Mesodermal cell (in vitro differentiated cells): ENCODE data around the gene COQ8A.
"Not testable (repeated sequence)": the region's sequence is repeated elsewhere in the genome, so short reads cannot be mapped to it uniquely, and the experiment has no call there.

Experiments used
- H3K27ac ChIP-seq: 2 replicates; pipeline ENCODE4 v1.7.0; 2013; ENCODE audit warnings: mild to moderate bottlenecking, low read depth, low read length, moderate library complexity; ENCODE audit not compliant: severe bottlenecking
- H3K36me3 ChIP-seq: 2 replicates; pipeline ENCODE4 v1.7.1; 2013; ENCODE audit warnings: mild to moderate bottlenecking, low read length, moderate library complexity; ENCODE audit not compliant: control insufficient read depth, insufficient read depth
- H3K4me1 ChIP-seq: one replicate; pipeline ENCODE4 v1.7.1; 2013; ENCODE audit warnings: mild to moderate bottlenecking, low read length; ENCODE audit not compliant: insufficient read depth, control insufficient read depth, poor library complexity, severe bottlenecking
- H3K4me3 ChIP-seq: 2 replicates; pipeline ENCODE4 v1.7.0; 2013; ENCODE audit warnings: low read length, control low read depth, mild to moderate bottlenecking; ENCODE audit not compliant: insufficient read depth, poor library complexity, severe bottlenecking; ENCODE audit errors: extremely low read depth
- H3K9me3 ChIP-seq: 2 replicates; pipeline ENCODE4 v1.7.1; 2013; ENCODE audit warnings: mild to moderate bottlenecking, low read length, moderate library complexity; ENCODE audit not compliant: control insufficient read depth
- WGBS, 2 experiments: methylation state at CpG; one replicate each; pipeline ENCODE4 v1.1.5; 2013; ENCODE audit warnings: missing lambda C conversion rate in 2 of 2; ENCODE audit not compliant: insufficient coverage in 2 of 2; 5-methylcytosine and 5-hydroxymethylcytosine counted together

COQ8A gene

GRCh38 chr1:226921504-226921903, 18.6 kb upstream of the COQ8A start:
- Histone ChIP-seq H3K9me3 (no peaks in the 10 kb centered on the region), H3K4me1 (no peaks in the 10 kb centered on the region), H3K4me3 (no peak overlapping the region), H3K36me3 (no peaks in the 10 kb centered on the region), H3K27ac (no peak overlapping the region)
- WGBS, 2 experiments = 97 to 100% methylated on average over 3 to 4 of the region's 5 CpGs

GRCh38 chr1:226929260-226930111, 10.6 kb upstream of the COQ8A start:
- no CpG with 5 or more reads among the region's 5 CpGs for WGBS, 2 experiments
- not testable (repeated sequence) for H3K36me3 ChIP-seq, H3K9me3 ChIP-seq, H3K4me1 ChIP-seq, H3K4me3 ChIP-seq, H3K27ac ChIP-seq

- H3K27ac ChIP-seq = no peak overlapping the region
- peaks cover 6% of the 10 kb centered on the region for H3K4me1 ChIP-seq
- H3K36me3 ChIP-seq = no peaks in the 10 kb centered on the region
- WGBS, 2 experiments = 100% methylated on average over 1 of the region's 3 CpGs; no CpG with 5 or more reads in 1 of the 2 experiments
- H3K4me3 ChIP-seq = no peak overlapping the region
- peaks cover 7% of the 10 kb centered on the region for H3K9me3 ChIP-seq
These were observed 5.4 kb upstream of the COQ8A start for GRCh38 chr1:226934483-226935237.

- Histone ChIP-seq H3K4me3 (no peak overlapping the region), H3K36me3 (no peaks in the 10 kb centered on the region), H3K4me1 (peaks cover 11% of the 10 kb centered on the region), H3K9me3 (peaks cover 7% of the 10 kb centered on the region), H3K27ac (peak overlapping the region; percentile 98)
- 92 to 100% methylated on average over 5 to 7 of the region's 10 CpGs for WGBS, 2 experiments
These were observed 2.0 kb upstream of the COQ8A start for GRCh38 chr1:226937940-226938725.

GRCh38 chr1:226938903-226939437, 1.1 kb upstream of the COQ8A start:
- Histone ChIP-seq H3K27ac (peak overlapping the region; percentile 98), H3K9me3 (peaks cover 7% of the 10 kb centered on the region), H3K4me1 (peaks cover 11% of the 10 kb centered on the region), H3K4me3 (peak overlapping the region; percentile 63), H3K36me3 (no peaks in the 10 kb centered on the region)
- WGBS, 2 experiments = 14 to 32% methylated on average over 8 to 9 of the region's 12 CpGs

GRCh38 chr1:226939438-226940028, 561 bp upstream of the COQ8A start:
- H3K27ac ChIP-seq = peak overlapping the region; percentile 98
- WGBS, 2 experiments = 0 to 1% methylated on average over 39 to 51 of the region's 51 CpGs
- no peaks in the 10 kb centered on the region for H3K36me3 ChIP-seq
- peaks cover 11% of the 10 kb centered on the region for H3K4me1 ChIP-seq
- peak overlapping the region; percentile 63 for H3K4me3 ChIP-seq
- peaks cover 7% of the 10 kb centered on the region for H3K9me3 ChIP-seq

GRCh38 chr1:226940806-226941067, 643 bp downstream of the COQ8A start:
- Histone ChIP-seq H3K36me3 (no peaks in the 10 kb centered on the region), H3K4me1 (peaks cover 11% of the 10 kb centered on the region), H3K27ac (no peak overlapping the region), H3K4me3 (peak overlapping the region; percentile 63), H3K9me3 (no peaks in the 10 kb centered on the region)
- 42% methylated on average over 3 of the region's 6 CpGs; no CpG with 5 or more reads in 1 of the 2 experiments for WGBS, 2 experiments

- H3K36me3 ChIP-seq = no peaks in the 10 kb centered on the region
- no peaks in the 10 kb centered on the region for H3K9me3 ChIP-seq
- peaks cover 11% of the 10 kb centered on the region for H3K4me1 ChIP-seq
- H3K27ac ChIP-seq = no peak overlapping the region
- WGBS, 2 experiments = 93% methylated on average over 3 of the region's 3 CpGs; no CpG with 5 or more reads in 1 of the 2 experiments
- H3K4me3 ChIP-seq = no peak overlapping the region
These were observed 2.3 kb downstream of the COQ8A start for GRCh38 chr1:226942392-226942791.

- 83 to 88% methylated on average over 5 of the region's 5 CpGs for WGBS, 2 experiments
- Histone ChIP-seq H3K4me1 (peaks cover 11% of the 10 kb centered on the region), H3K4me3 (no peak overlapping the region), H3K27ac (no peak overlapping the region), H3K9me3 (peaks cover 4% of the 10 kb centered on the region), H3K36me3 (no peaks in the 10 kb centered on the region)
These were observed 3.1 kb downstream of the COQ8A start for GRCh38 chr1:226943156-226943555.

- Histone ChIP-seq H3K4me1 (peaks cover 8% of the 10 kb centered on the region), H3K27ac (no peak overlapping the region), H3K4me3 (no peak overlapping the region), H3K9me3 (peaks cover 5% of the 10 kb centered on the region), H3K36me3 (no peaks in the 10 kb centered on the region)
- 88 to 94% methylated on average over 2 of the region's 2 CpGs for WGBS, 2 experiments
These were observed 3.8 kb downstream of the COQ8A start for GRCh38 chr1:226943927-226944326.
